Kidney (tissue), 14 donors: ENCODE data around the gene HMGN3. TPM values are rescaled to one million over a fixed set of nuclear protein-coding genes. Genes with fewer than 3 reads are reported as not detected.

Experiments used
- DNase-seq, 5 donors: peaks; one replicate each; pipeline ENCODE4 v3.0.0-alpha.2; 2013 to 2020
- FAIRE-seq: peaks from 2 replicates; lab custom pipeline; 2012; peaks lifted over from hg19 to GRCh38; lab: Jason Lieb, UNC
- H3K27ac ChIP-seq, 2 donors: one replicate each; pipeline ENCODE4 v1.7.0; 2013; ENCODE audit warnings: low read depth in 2 of 2, low read length in 2 of 2, inconsistent platforms in 1 of 2
- H3K27me3 ChIP-seq: one replicate; pipeline ENCODE4 v1.7.1; 2013; ENCODE audit warnings: low read length, inconsistent platforms; ENCODE audit not compliant: control insufficient read depth, insufficient read depth
- H3K36me3 ChIP-seq, 3 donors: one replicate each; pipeline versions ENCODE4 v1.7.0 to v1.7.1; 2013; ENCODE audit warnings: low read length in 3 of 3, control low read depth in 1 of 3, inconsistent platforms in 1 of 3; ENCODE audit not compliant: insufficient read depth in 3 of 3, control insufficient read depth in 2 of 3
- H3K4me1 ChIP-seq, 3 donors: one replicate each; pipeline versions ENCODE4 v1.7.0 to v1.7.1; 2013; ENCODE audit warnings: low read length in 3 of 3, inconsistent platforms in 1 of 3, low read depth in 1 of 3; ENCODE audit not compliant: control insufficient read depth in 2 of 3, insufficient read depth in 2 of 3
- H3K4me3 ChIP-seq, 3 donors: one replicate each; pipeline versions ENCODE4 v1.7.0 to v1.8.1; 2013; ENCODE audit warnings: low read length in 3 of 3, control low read depth in 1 of 3, inconsistent platforms in 1 of 3
- H3K9ac ChIP-seq, 3 donors: one replicate each; pipeline versions ENCODE4 v1.7.0 to v1.7.1; 2013; ENCODE audit warnings: low read length in 3 of 3, control low read depth in 1 of 3, inconsistent platforms in 1 of 3
- H3K9me3 ChIP-seq, 3 donors: one replicate each; pipeline versions ENCODE4 v1.7.0 to v1.7.1; 2013; ENCODE audit warnings: low read length in 3 of 3, control low read depth in 1 of 3, inconsistent platforms in 1 of 3; ENCODE audit not compliant: control insufficient read depth in 2 of 3, insufficient read depth in 1 of 3
- CTCF ChIP-seq: IDR thresholded peaks from 3 replicates; pipeline ENCODE4 v1.5.1; 2012; ENCODE audit warnings: mild to moderate bottlenecking, moderate library complexity, borderline replicate concordance; ENCODE audit not compliant: insufficient read depth; ENCODE audit errors: extremely low read depth
- intact Hi-C: fragments of 100-400 bp; cut with DNase I; formaldehyde crosslinking; loops from one replicate; pipeline ENCODE4 v1.11.1; 2022
- polyA plus RNA-seq: library from polyadenylated mRNA; stranded (reverse); fragments of 350-450 nt; fragmentation: Illumina TruSeq; extraction: RNeasy Lipid Tissue Mini Kit (QIAGEN cat#74804); gene quantifications from one replicate; pipeline ENCODE4 v1.2.3, GENCODE V29; 2014; ENCODE audit warnings: low read depth, low replicate concordance; ENCODE audit not compliant: insufficient read depth
- total RNA-seq: library from RNA; stranded (reverse); fragmentation: NEBNext Ultra II Directional; extraction: Animal tissue kit (Norgen Biotek cat#: 25700); gene quantifications from one replicate; pipeline ENCODE4 v1.2.1, GENCODE V29; 2021
- donor health status: control.
- donor health status: control.
- donor health status: control.
- donor health status: control.
- donor health status: control.
- donor health status: DM: yes; HTN: yes; CAD: no.
- donor health status: Normal renal cell carcinoma (clear cell type).

The HMGN3 gene
- total and polyA plus RNA-seq, 2 donors from 2014 or later = 110 to 314 TPM

- Histone ChIP-seq H3K9ac (no peak overlapping the region), H3K4me3 (no peak overlapping the region), H3K27ac (no peak overlapping the region), H3K36me3 (no peaks in the 10 kb centered on the region), H3K9me3 (peaks cover 0 to 4% (median 0%) of the 10 kb centered on the region in 3 donors), H3K4me1 (no peaks in the 10 kb centered on the region), H3K27me3 (no peaks in the 10 kb centered on the region)
- no peak for DNase-seq
- no peak for TF ChIP-seq CTCF
- intact Hi-C loops = no loop called here
- FAIRE-seq = no peak
Measured at GRCh38 chr6:79186564-79186963, 47.9 kb downstream of the HMGN3 start.

- no peak overlapping the region for H3K9ac ChIP-seq
- no peak for FAIRE-seq
- H3K27ac ChIP-seq = no peak overlapping the region
- no peaks in the 10 kb centered on the region for H3K4me1 ChIP-seq
- TF ChIP-seq CTCF = no peak
- no peaks in the 10 kb centered on the region for H3K27me3 ChIP-seq
- H3K9me3 ChIP-seq = no peaks in the 10 kb centered on the region
- H3K4me3 ChIP-seq = no peak overlapping the region
- H3K36me3 ChIP-seq = no peaks in the 10 kb centered on the region
- intact Hi-C loops = no loop called here
- DNase-seq = no peak
Measured at GRCh38 chr6:79184641-79185040, 49.8 kb downstream of the HMGN3 start.

- H3K9me3 ChIP-seq = no peaks in the 10 kb centered on the region
- no peak for DNase-seq
- TF ChIP-seq CTCF = no peak
- H3K36me3 ChIP-seq = no peaks in the 10 kb centered on the region
- H3K9ac ChIP-seq = no peak overlapping the region
- intact Hi-C loops = no loop called here
- H3K27me3 ChIP-seq = no peaks in the 10 kb centered on the region
- H3K27ac ChIP-seq = no peak overlapping the region
- FAIRE-seq = no peak
- no peak overlapping the region for H3K4me3 ChIP-seq
- H3K4me1 ChIP-seq = no peaks in the 10 kb centered on the region
Measured at GRCh38 chr6:79184086-79184485, 50.4 kb downstream of the HMGN3 start.

- no peak for TF ChIP-seq CTCF
- peak in 2 of 5 donors; percentile 43 to 72 for DNase-seq
- peaks cover 0 to 3% (median 0%) of the 10 kb centered on the region in 3 donors for H3K9me3 ChIP-seq
- no peak overlapping the region for H3K9ac ChIP-seq
- FAIRE-seq = no peak
- no peak overlapping the region for H3K4me3 ChIP-seq
- intact Hi-C loops = no loop called here
- no peaks in the 10 kb centered on the region for H3K27me3 ChIP-seq
- no peaks in the 10 kb centered on the region for H3K4me1 ChIP-seq
- H3K27ac ChIP-seq = no peak overlapping the region
- H3K36me3 ChIP-seq = no peaks in the 10 kb centered on the region
Measured at GRCh38 chr6:79180052-79180451, 54.4 kb downstream of the HMGN3 start.
